Liver (tissue), 9 donors: ENCODE results near the gene ZBED2. TPM values are rescaled to one million over a fixed set of nuclear protein-coding genes. Genes with fewer than 3 reads are reported as not detected.

Experiments
- DNase-seq: peaks from one replicate; pipeline ENCODE4 v3.0.0-alpha.2; 2017; ENCODE audit warnings: low spot score
- H3K27ac ChIP-seq, 2 donors: one replicate each; pipeline ENCODE4 v1.7.0; 2013; ENCODE audit warnings: inconsistent platforms in 2 of 2, low read length in 2 of 2, control low read depth in 1 of 2, low read depth in 1 of 2, mild to moderate bottlenecking in 1 of 2
- H3K27me3 ChIP-seq, 4 donors: one replicate each; pipeline versions ENCODE4 v1.6.1 to v1.7.0; 2013; ENCODE audit warnings: low read length in 3 of 4, inconsistent platforms in 1 of 4, mild to moderate bottlenecking in 1 of 4, moderate library complexity in 1 of 4; ENCODE audit not compliant: control insufficient read depth in 4 of 4, insufficient read depth in 4 of 4
- H3K36me3 ChIP-seq, 4 donors: one replicate each; pipeline versions ENCODE4 v1.6.1 to v1.7.0; 2013; ENCODE audit warnings: low read length in 3 of 4, mild to moderate bottlenecking in 3 of 4, low read depth in 1 of 4, moderate library complexity in 1 of 4; ENCODE audit not compliant: control insufficient read depth in 4 of 4, insufficient read depth in 3 of 4
- H3K4me1 ChIP-seq, 4 donors: one replicate each; pipeline versions ENCODE4 v1.6.1 to v1.7.0; 2013; ENCODE audit warnings: low read length in 3 of 4, mild to moderate bottlenecking in 3 of 4, moderate library complexity in 1 of 4; ENCODE audit not compliant: control insufficient read depth in 4 of 4, insufficient read depth in 4 of 4
- H3K4me3 ChIP-seq, 3 donors: one replicate each; pipeline versions ENCODE4 v1.6.1 to v1.7.0; 2013; ENCODE audit warnings: low read length in 3 of 3, control low read depth in 1 of 3, low read depth in 1 of 3, mild to moderate bottlenecking in 1 of 3
- H3K9ac ChIP-seq, 2 donors: one replicate each; pipeline ENCODE4 v1.7.0; 2013; ENCODE audit warnings: low read length in 2 of 2, mild to moderate bottlenecking in 2 of 2, moderate library complexity in 2 of 2, control low read depth in 1 of 2, low read depth in 1 of 2
- H3K9me3 ChIP-seq, 4 donors: one replicate each; pipeline versions ENCODE4 v1.6.1 to v1.7.0; 2013; ENCODE audit warnings: low read length in 3 of 4; ENCODE audit not compliant: control insufficient read depth in 4 of 4
- EGR1 ChIP-seq, 2 donors: IDR thresholded peaks; 2 replicates each; pipeline ENCODE4 v1.6.1; 2016 to 2018; ENCODE audit warnings: antibody characterized with exemption in 2 of 2, low read depth in 2 of 2
- FOXA2 ChIP-seq: IDR thresholded peaks from 2 replicates; pipeline ENCODE4 v1.6.1; 2016; ENCODE audit warnings: antibody characterized with exemption
- MAX ChIP-seq: IDR thresholded peaks from 2 replicates; pipeline ENCODE4 v1.6.1; 2016; ENCODE audit warnings: antibody characterized with exemption
- WGBS: extraction: QIAGEN DNeasy Blood & Tissue Kit; methylation state at CpG from one replicate; pipeline ENCODE4 v1.1.7; 2013; 5-methylcytosine and 5-hydroxymethylcytosine counted together
- polyA plus RNA-seq, 2 donors: library from polyadenylated mRNA; stranded (reverse) in 1 of 2; unstranded in 1 of 2; fragments of 200-250 nt in 1 of 2; fragments of >200 nt in 1 of 2; fragmentation: Nextera tagmentation in 1 of 2; extraction: Ambion mirVana in 1 of 2; gene quantifications; one replicate each; pipeline versions ENCODE4 v1.2.1 to v1.2.3, GENCODE V29; 2013 to 2015
- total RNA-seq, 2 donors: library from RNA; depleted of rRNA; stranded (reverse); fragments of >200 nt; gene quantifications; one replicate each; pipeline ENCODE4 v1.2.3, GENCODE V29; 2014
- donor health status: healthy.
- donor health status: healthy.
- donor health status: healthy.
- donor health status: healthy.
- donor health status: healthy.

The ZBED2 gene
- total and polyA plus RNA-seq, 4 donors = not detected

DNA sequence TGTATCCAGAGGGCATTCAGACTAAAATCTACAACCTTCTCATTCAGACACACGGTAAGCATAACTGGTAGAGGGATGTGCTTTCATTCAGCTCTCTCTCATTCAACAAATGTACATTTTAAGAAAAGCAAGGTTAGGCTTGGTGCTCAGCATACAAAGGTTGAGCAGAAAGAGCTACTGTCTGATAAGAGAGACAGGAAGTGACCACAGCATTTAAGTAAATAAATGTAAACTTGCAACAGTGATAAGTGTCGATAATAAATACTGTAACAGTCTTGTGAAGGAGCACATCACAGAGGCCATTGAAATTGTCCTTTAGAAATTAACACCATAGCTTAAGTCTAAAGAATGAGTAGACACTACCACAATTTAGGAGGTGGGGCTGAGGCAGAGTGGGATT is 49.8 kb downstream of the ZBED2 start:
- Histone ChIP-seq H3K4me1 (no peaks in the 10 kb centered on the region), H3K36me3 (no peaks in the 10 kb centered on the region), H3K9me3 (no peaks in the 10 kb centered on the region), H3K4me3 (no peak overlapping the region), H3K27me3 (no peaks in the 10 kb centered on the region), H3K27ac (no peak overlapping the region), H3K9ac (no peak overlapping the region)
- WGBS = 59% methylated on average over 2 of the region's 2 CpGs
- TF ChIP-seq EGR1 (IDR thresholded peaks at IDR 0.05; ENCODE audit: low read depth in 2 of 2) (no peak), FOXA2 (no peak), MAX (no peak)
- DNase-seq = no peak

Other genes with a start within 250 kb of the ZBED2 start
- gene CD96, start 53.1 kb downstream of the ZBED2 start, total RNA-seq = 1 to 10 TPM; 1.3 to 2.7 TPM
- gene CD96, start 53.1 kb downstream of the ZBED2 start, polyA plus RNA-seq = under 1 TPM; 0.46 to 0.53 TPM
- 10 to 100 TPM in 1 of 2 donors, 1 to 10 TPM in 1; 9.9 to 17.3 TPM for gene PLCXD2, start 79.3 kb upstream of the ZBED2 start, total RNA-seq
- gene PLCXD2, start 79.3 kb upstream of the ZBED2 start, polyA plus RNA-seq = 10 to 100 TPM; 17.4 to 38.6 TPM